Keratinocyte (primary cell): ENCODE results near the gene PCDH9.

Experiments used
- EZH2 ChIP-seq: IDR thresholded peaks from one replicate; pipeline ENCODE4 v1.6.1; 2012; ENCODE audit warnings: inconsistent platforms, mild to moderate bottlenecking, low read length, moderate library complexity
- TF ChIP-seq, protein P1 (sequence below), 3 experiments: IDR thresholded peaks in 1 of 3; conservative IDR thresholded peaks in 1 of 3; optimal IDR thresholded peaks in 1 of 3; 2 replicates in 2 of 3; 3 replicates in 1 of 3; pipeline versions ENCODE3 to v1.5.1; 2011; ENCODE audit warnings: low read length in 3 of 3, mild to moderate bottlenecking in 3 of 3, moderate library complexity in 2 of 3, control low read depth in 1 of 3, inconsistent platforms in 1 of 3; ENCODE audit not compliant: insufficient read depth in 2 of 3; ENCODE audit errors: extremely low read depth in 1 of 3

- TF ChIP-seq EZH2, result no peak
- TF ChIP-seq, protein P1, sequence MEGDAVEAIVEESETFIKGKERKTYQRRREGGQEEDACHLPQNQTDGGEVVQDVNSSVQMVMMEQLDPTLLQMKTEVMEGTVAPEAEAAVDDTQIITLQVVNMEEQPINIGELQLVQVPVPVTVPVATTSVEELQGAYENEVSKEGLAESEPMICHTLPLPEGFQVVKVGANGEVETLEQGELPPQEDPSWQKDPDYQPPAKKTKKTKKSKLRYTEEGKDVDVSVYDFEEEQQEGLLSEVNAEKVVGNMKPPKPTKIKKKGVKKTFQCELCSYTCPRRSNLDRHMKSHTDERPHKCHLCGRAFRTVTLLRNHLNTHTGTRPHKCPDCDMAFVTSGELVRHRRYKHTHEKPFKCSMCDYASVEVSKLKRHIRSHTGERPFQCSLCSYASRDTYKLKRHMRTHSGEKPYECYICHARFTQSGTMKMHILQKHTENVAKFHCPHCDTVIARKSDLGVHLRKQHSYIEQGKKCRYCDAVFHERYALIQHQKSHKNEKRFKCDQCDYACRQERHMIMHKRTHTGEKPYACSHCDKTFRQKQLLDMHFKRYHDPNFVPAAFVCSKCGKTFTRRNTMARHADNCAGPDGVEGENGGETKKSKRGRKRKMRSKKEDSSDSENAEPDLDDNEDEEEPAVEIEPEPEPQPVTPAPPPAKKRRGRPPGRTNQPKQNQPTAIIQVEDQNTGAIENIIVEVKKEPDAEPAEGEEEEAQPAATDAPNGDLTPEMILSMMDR (optimal IDR thresholded peaks at IDR 0.05 in 1 of 3, IDR thresholded peaks at IDR 0.05 in 1 of 3, conservative IDR thresholded peaks at IDR 0.05 in 1 of 3; ENCODE audit: extremely low read depth in 1 of 3, insufficient read depth in 2 of 3, low read length in 3 of 3), result no peak
Measured at GRCh38 chr13:66950666-66951065, 279.5 kb downstream of the PCDH9 start.
